SK-N-SH (cell line): ENCODE measurements around the gene ACACB.

Source experiments
- CHD2 ChIP-seq: fragments of 150-350 bp; IDR thresholded peaks from 2 replicates; pipeline ENCODE4 v1.6.1; 2018; ENCODE audit warnings: low read length; ENCODE audit not compliant: partially characterized antibody
- MEF2A ChIP-seq: IDR thresholded peaks from 2 replicates; pipeline ENCODE4 v1.4.0; 2012; ENCODE audit warnings: low read depth, borderline replicate concordance
- RAD21 ChIP-seq: IDR thresholded peaks from 2 replicates; pipeline ENCODE4 v1.6.1; 2012; ENCODE audit warnings: mild to moderate bottlenecking, low read length
- TF ChIP-seq, protein P1 (sequence below): fragments of 200-600 bp; sonication (generic); IDR thresholded peaks from 2 replicates; pipeline ENCODE4 v1.6.1; 2017; ENCODE audit warnings: antibody characterized with exemption, mild to moderate bottlenecking, moderate library complexity

DNA sequence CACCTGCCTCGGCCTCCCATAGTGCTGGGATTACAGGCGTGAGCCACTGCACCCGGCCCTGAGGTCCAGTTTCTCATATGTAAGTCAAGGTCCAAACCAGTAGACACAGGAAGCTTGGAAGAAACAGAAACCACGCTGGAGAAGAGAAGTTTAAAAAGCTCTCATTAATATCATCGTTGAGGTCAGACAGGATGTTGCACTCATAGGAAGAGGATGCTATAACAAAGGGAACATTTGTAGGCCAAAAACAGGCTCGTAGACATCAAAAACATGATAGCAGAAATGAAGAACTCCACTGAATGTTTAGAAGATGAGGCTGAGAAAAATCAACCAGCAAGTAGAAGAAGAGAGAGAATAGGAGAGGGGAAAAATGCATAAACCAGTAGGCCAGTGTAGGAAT, 46.8 kb downstream of the ACACB start:
- TF ChIP-seq CHD2 (no peak), MEF2A (no peak), RAD21 (no peak)
- TF ChIP-seq, protein P1, sequence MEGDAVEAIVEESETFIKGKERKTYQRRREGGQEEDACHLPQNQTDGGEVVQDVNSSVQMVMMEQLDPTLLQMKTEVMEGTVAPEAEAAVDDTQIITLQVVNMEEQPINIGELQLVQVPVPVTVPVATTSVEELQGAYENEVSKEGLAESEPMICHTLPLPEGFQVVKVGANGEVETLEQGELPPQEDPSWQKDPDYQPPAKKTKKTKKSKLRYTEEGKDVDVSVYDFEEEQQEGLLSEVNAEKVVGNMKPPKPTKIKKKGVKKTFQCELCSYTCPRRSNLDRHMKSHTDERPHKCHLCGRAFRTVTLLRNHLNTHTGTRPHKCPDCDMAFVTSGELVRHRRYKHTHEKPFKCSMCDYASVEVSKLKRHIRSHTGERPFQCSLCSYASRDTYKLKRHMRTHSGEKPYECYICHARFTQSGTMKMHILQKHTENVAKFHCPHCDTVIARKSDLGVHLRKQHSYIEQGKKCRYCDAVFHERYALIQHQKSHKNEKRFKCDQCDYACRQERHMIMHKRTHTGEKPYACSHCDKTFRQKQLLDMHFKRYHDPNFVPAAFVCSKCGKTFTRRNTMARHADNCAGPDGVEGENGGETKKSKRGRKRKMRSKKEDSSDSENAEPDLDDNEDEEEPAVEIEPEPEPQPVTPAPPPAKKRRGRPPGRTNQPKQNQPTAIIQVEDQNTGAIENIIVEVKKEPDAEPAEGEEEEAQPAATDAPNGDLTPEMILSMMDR: no peak
